Measurements from ENCODE around the gene MAGIX. TPM values are rescaled to one million over a fixed set of nuclear protein-coding genes. Genes with fewer than 3 reads are reported as not detected.
"Not testable (repeated sequence)": the region's sequence is repeated elsewhere in the genome, so short reads cannot be mapped to it uniquely, and the experiment has no call there.

The MAGIX gene
- total and polyA plus RNA-seq, 4 donors, result 2.0 to 6.2 (median 5.8) TPM

GRCh38 chrX:49137492-49137891, 25.1 kb upstream of the MAGIX start:
- WGBS (ENCODE audit: insufficient coverage), result 100% methylated on average over 1 of the region's 1 CpG
- H3K4me3 ChIP-seq (ENCODE audit: low read depth, low read length), result no peak overlapping the region
- no peak for DNase-seq (ENCODE audit: low read depth in 4 of 6, low spot score in 6 of 6)
- no peaks in the 10 kb centered on the region for H3K9me3 ChIP-seq (ENCODE audit: control insufficient read depth, insufficient read depth, low read length)
- no peaks in the 10 kb centered on the region for H3K27me3 ChIP-seq (ENCODE audit: control insufficient read depth, insufficient read depth, low read length)
- no peaks in the 10 kb centered on the region for H3K36me3 ChIP-seq (ENCODE audit: control insufficient read depth, insufficient read depth, low read length)
- H3K4me1 ChIP-seq (ENCODE audit: control insufficient read depth, insufficient read depth, low read length), result no peaks in the 10 kb centered on the region
- no peak overlapping the region for H3K27ac ChIP-seq (ENCODE audit: low read depth, low read length)

- no peak overlapping the region for H3K4me3 ChIP-seq (ENCODE audit: low read depth, low read length)
- no peak for DNase-seq (ENCODE audit: low read depth in 4 of 6, low spot score in 6 of 6)
- WGBS (ENCODE audit: insufficient coverage), result 83% methylated on average over 1 of the region's 4 CpGs
Measured at GRCh38 chrX:49139713-49140112, 22.8 kb upstream of the MAGIX start.

DNA sequence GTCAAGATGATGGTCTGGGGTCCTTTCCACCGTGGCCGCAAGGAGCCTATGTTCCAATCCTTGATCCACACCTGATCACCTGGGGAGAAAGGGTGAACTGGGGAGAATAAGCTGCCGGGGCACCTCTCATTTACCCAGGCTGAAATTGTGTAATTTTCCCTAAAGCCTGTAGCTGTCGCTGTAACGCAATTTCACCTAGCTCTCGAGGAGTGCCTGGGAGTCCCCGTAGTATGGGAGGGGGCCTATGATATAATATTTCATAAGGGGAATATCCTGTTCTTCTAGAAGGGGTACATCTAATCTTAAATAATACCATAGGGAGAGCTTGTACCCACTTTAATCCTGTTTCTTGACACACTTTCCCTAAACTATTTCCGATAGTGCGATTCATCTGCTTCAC, 20.3 kb upstream of the MAGIX start:
- H3K36me3 ChIP-seq (ENCODE audit: control insufficient read depth, insufficient read depth, low read length); H3K27me3 ChIP-seq (ENCODE audit: control insufficient read depth, insufficient read depth, low read length); H3K27ac ChIP-seq (ENCODE audit: low read depth, low read length); H3K4me3 ChIP-seq (ENCODE audit: low read depth, low read length); H3K4me1 ChIP-seq (ENCODE audit: control insufficient read depth, insufficient read depth, low read length); H3K9me3 ChIP-seq (ENCODE audit: control insufficient read depth, insufficient read depth, low read length): not testable (repeated sequence)
- peak in 1 of 6 donors; percentile 12 for DNase-seq (ENCODE audit: low read depth in 4 of 6, low spot score in 6 of 6)
- WGBS (ENCODE audit: insufficient coverage), result 20% methylated on average over 2 of the region's 9 CpGs

More at GRCh38 chrX:49139713-49140112, 22.8 kb upstream of the MAGIX start:
- H3K27ac ChIP-seq (ENCODE audit: low read depth, low read length), result no peak overlapping the region
- H3K36me3 ChIP-seq (ENCODE audit: control insufficient read depth, insufficient read depth, low read length), result no peaks in the 10 kb centered on the region
- no peaks in the 10 kb centered on the region for H3K9me3 ChIP-seq (ENCODE audit: control insufficient read depth, insufficient read depth, low read length)
- no peaks in the 10 kb centered on the region for H3K4me1 ChIP-seq (ENCODE audit: control insufficient read depth, insufficient read depth, low read length)
- no peaks in the 10 kb centered on the region for H3K27me3 ChIP-seq (ENCODE audit: control insufficient read depth, insufficient read depth, low read length)

- not testable (repeated sequence) for H3K27ac ChIP-seq (ENCODE audit: low read depth, low read length); H3K9me3 ChIP-seq (ENCODE audit: control insufficient read depth, insufficient read depth, low read length); H3K27me3 ChIP-seq (ENCODE audit: control insufficient read depth, insufficient read depth, low read length); H3K4me3 ChIP-seq (ENCODE audit: low read depth, low read length); DNase-seq (ENCODE audit: low read depth in 4 of 6, low spot score in 6 of 6); H3K4me1 ChIP-seq (ENCODE audit: control insufficient read depth, insufficient read depth, low read length); H3K36me3 ChIP-seq (ENCODE audit: control insufficient read depth, insufficient read depth, low read length)
- 71% methylated on average over 3 of the region's 7 CpGs for WGBS (ENCODE audit: insufficient coverage)
Measured at GRCh38 chrX:49143154-49143553, 19.4 kb upstream of the MAGIX start.

DNA sequence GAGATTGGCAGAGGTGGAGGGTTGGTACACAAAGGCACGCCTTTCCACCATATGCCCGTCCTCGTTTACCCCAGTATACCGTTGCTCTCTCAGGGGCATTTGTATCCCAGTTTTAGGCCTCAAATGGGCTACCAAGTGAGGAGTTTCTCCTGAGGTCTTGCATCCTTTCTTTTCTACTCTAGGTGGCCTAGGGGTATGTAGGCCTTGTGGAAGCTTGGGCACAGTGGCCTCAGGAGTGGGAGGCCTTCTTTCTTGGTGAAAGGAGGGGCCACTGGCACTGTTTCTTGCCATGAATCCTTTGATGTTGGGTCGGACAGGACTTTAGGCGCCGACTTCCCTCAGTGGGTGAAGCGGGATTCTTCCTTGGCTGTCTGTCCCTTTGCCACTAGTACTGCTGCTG, 15.3 kb upstream of the MAGIX start:
- DNase-seq (ENCODE audit: low read depth in 4 of 6, low spot score in 6 of 6), result no peak
- H3K27me3 ChIP-seq (ENCODE audit: control insufficient read depth, insufficient read depth, low read length), result no peaks in the 10 kb centered on the region
- H3K27ac ChIP-seq (ENCODE audit: low read depth, low read length), result no peak overlapping the region
- H3K4me3 ChIP-seq (ENCODE audit: low read depth, low read length), result no peak overlapping the region
- WGBS (ENCODE audit: insufficient coverage), result 78% methylated on average over 7 of the region's 8 CpGs
- peaks cover 4% of the 10 kb centered on the region for H3K36me3 ChIP-seq (ENCODE audit: control insufficient read depth, insufficient read depth, low read length)
- no peaks in the 10 kb centered on the region for H3K9me3 ChIP-seq (ENCODE audit: control insufficient read depth, insufficient read depth, low read length)
- H3K4me1 ChIP-seq (ENCODE audit: control insufficient read depth, insufficient read depth, low read length), result no peaks in the 10 kb centered on the region

DNA sequence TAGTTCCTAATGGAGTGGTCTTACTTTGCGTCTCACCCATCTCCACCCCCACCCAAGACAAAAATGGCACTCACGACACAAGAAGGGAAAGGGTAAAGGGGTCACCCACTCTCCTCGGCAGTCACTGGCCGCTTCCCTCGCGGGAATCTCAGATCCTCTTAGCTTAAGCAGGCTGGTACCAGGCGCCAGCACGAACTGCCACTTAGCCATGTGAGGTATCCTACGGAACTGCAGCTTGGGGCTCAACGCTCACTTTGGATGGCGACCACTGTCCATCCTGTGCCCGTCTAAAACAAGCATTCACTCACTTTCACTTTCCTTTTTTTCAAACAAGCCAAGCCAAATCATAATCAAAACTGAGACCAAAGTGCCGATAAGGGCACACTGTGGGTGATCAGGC, 14.6 kb upstream of the MAGIX start:
- no peaks in the 10 kb centered on the region for H3K9me3 ChIP-seq (ENCODE audit: control insufficient read depth, insufficient read depth, low read length)
- H3K27ac ChIP-seq (ENCODE audit: low read depth, low read length), result no peak overlapping the region
- no peak for DNase-seq (ENCODE audit: low read depth in 4 of 6, low spot score in 6 of 6)
- H3K36me3 ChIP-seq (ENCODE audit: control insufficient read depth, insufficient read depth, low read length), result peaks cover 4% of the 10 kb centered on the region
- WGBS (ENCODE audit: insufficient coverage), result 78% methylated on average over 11 of the region's 13 CpGs
- H3K4me3 ChIP-seq (ENCODE audit: low read depth, low read length), result no peak overlapping the region
- H3K27me3 ChIP-seq (ENCODE audit: control insufficient read depth, insufficient read depth, low read length), result no peaks in the 10 kb centered on the region
- no peaks in the 10 kb centered on the region for H3K4me1 ChIP-seq (ENCODE audit: control insufficient read depth, insufficient read depth, low read length)

- H3K36me3 ChIP-seq (ENCODE audit: control insufficient read depth, insufficient read depth, low read length); H3K27me3 ChIP-seq (ENCODE audit: control insufficient read depth, insufficient read depth, low read length); H3K27ac ChIP-seq (ENCODE audit: low read depth, low read length); H3K4me3 ChIP-seq (ENCODE audit: low read depth, low read length); H3K4me1 ChIP-seq (ENCODE audit: control insufficient read depth, insufficient read depth, low read length); H3K9me3 ChIP-seq (ENCODE audit: control insufficient read depth, insufficient read depth, low read length); DNase-seq (ENCODE audit: low read depth in 4 of 6, low spot score in 6 of 6): not testable (repeated sequence)
- WGBS (ENCODE audit: insufficient coverage), result 74% methylated on average over 19 of the region's 21 CpGs
Measured at GRCh38 chrX:49148390-49149100, 14.0 kb upstream of the MAGIX start.

GRCh38 chrX:49149291-49149690, 13.3 kb upstream of the MAGIX start:
- H3K4me1 ChIP-seq (ENCODE audit: control insufficient read depth, insufficient read depth, low read length); H3K4me3 ChIP-seq (ENCODE audit: low read depth, low read length); H3K27ac ChIP-seq (ENCODE audit: low read depth, low read length); H3K27me3 ChIP-seq (ENCODE audit: control insufficient read depth, insufficient read depth, low read length); H3K36me3 ChIP-seq (ENCODE audit: control insufficient read depth, insufficient read depth, low read length); H3K9me3 ChIP-seq (ENCODE audit: control insufficient read depth, insufficient read depth, low read length); DNase-seq (ENCODE audit: low read depth in 4 of 6, low spot score in 6 of 6): not testable (repeated sequence)
- WGBS (ENCODE audit: insufficient coverage), result 91% methylated on average over 11 of the region's 14 CpGs

DNA sequence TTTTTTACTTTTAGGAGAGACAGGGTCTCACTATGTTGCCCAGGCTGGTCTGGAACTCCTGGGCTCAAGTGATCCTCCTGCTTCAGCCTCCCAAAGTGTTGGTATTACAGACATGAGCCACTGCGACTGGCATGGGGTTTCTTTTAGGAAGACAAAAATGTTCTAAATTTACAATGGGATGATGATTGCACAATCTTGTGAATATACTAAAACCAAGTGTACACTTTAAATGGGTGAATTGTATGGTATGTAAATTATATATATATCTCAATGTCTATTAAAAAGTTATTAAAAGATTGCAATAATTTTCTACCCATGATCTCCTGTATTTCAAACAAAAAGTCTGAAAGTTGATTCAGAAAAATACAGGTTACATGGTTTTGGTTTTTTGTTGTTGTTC, 9.1 kb upstream of the MAGIX start:
- peaks cover under 1% of the 10 kb centered on the region for H3K36me3 ChIP-seq (ENCODE audit: control insufficient read depth, insufficient read depth, low read length)
- no peaks in the 10 kb centered on the region for H3K9me3 ChIP-seq (ENCODE audit: control insufficient read depth, insufficient read depth, low read length)
- no CpG with 5 or more reads among the region's 1 CpG for WGBS (ENCODE audit: insufficient coverage)
- no peak overlapping the region for H3K4me3 ChIP-seq (ENCODE audit: low read depth, low read length)
- no peak overlapping the region for H3K27ac ChIP-seq (ENCODE audit: low read depth, low read length)
- H3K27me3 ChIP-seq (ENCODE audit: control insufficient read depth, insufficient read depth, low read length), result no peaks in the 10 kb centered on the region
- no peak for DNase-seq (ENCODE audit: low read depth in 4 of 6, low spot score in 6 of 6)
- H3K4me1 ChIP-seq (ENCODE audit: control insufficient read depth, insufficient read depth, low read length), result no peaks in the 10 kb centered on the region

DNA sequence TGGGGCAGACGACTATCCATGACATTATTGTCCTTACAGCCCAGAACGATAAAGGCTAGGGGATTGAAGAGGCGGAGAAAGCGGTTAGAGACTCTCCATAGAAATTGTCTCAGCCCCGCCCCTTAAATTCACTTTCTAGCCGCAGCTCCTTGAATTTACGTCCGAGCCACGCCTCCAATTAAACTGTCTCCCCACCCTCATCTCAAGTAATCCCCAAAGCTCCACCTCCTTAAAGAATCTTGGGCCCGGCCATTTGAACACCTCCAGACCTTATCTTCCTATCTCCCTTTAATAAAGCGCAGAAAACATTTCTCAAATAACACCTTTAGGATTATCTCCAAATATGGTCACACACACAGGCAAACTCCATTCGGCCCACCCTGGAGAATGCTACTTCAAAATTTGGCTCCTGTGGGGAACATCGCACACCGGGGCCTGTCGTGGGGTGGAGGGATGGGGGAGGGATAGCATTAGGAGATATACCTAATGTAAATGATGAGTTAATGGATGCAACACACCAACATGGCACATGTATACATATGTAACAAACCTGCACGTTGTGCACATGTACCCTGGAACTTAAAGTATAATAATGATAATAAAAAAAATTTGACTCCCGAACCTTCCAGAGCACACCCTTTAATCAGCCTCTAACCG, 7.2 kb upstream of the MAGIX start:
- Histone ChIP-seq H3K4me1 (ENCODE audit: control insufficient read depth, insufficient read depth, low read length) (no peaks in the 10 kb centered on the region), H3K36me3 (ENCODE audit: control insufficient read depth, insufficient read depth, low read length) (no peaks in the 10 kb centered on the region), H3K27ac (ENCODE audit: low read depth, low read length) (peak overlapping the region; percentile 97), H3K27me3 (ENCODE audit: control insufficient read depth, insufficient read depth, low read length) (no peaks in the 10 kb centered on the region), H3K4me3 (ENCODE audit: low read depth, low read length) (peak overlapping the region; percentile 58), H3K9me3 (ENCODE audit: control insufficient read depth, insufficient read depth, low read length) (no peaks in the 10 kb centered on the region)
- WGBS (ENCODE audit: insufficient coverage), result 38% methylated on average over 11 of the region's 18 CpGs
- DNase-seq (ENCODE audit: low read depth in 4 of 6, low spot score in 6 of 6), result peak in 4 of 6 donors; percentile 26 to 91 (median 60)
